GM18517 (cell line): ENCODE measurements around the gene P3H3.

ENCODE experiments used
- ATAC-seq: cut with Tn5 transposase; IDR thresholded peaks from one replicate; pipeline ENCODE4 v1.9.1; 2021; ENCODE audit warnings: mild to moderate bottlenecking, moderate library complexity; ENCODE audit not compliant: unreplicated experiment

Gene P3H3, protein sequence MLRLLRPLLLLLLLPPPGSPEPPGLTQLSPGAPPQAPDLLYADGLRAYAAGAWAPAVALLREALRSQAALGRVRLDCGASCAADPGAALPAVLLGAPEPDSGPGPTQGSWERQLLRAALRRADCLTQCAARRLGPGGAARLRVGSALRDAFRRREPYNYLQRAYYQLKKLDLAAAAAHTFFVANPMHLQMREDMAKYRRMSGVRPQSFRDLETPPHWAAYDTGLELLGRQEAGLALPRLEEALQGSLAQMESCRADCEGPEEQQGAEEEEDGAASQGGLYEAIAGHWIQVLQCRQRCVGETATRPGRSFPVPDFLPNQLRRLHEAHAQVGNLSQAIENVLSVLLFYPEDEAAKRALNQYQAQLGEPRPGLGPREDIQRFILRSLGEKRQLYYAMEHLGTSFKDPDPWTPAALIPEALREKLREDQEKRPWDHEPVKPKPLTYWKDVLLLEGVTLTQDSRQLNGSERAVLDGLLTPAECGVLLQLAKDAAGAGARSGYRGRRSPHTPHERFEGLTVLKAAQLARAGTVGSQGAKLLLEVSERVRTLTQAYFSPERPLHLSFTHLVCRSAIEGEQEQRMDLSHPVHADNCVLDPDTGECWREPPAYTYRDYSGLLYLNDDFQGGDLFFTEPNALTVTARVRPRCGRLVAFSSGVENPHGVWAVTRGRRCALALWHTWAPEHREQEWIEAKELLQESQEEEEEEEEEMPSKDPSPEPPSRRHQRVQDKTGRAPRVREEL

DNA sequence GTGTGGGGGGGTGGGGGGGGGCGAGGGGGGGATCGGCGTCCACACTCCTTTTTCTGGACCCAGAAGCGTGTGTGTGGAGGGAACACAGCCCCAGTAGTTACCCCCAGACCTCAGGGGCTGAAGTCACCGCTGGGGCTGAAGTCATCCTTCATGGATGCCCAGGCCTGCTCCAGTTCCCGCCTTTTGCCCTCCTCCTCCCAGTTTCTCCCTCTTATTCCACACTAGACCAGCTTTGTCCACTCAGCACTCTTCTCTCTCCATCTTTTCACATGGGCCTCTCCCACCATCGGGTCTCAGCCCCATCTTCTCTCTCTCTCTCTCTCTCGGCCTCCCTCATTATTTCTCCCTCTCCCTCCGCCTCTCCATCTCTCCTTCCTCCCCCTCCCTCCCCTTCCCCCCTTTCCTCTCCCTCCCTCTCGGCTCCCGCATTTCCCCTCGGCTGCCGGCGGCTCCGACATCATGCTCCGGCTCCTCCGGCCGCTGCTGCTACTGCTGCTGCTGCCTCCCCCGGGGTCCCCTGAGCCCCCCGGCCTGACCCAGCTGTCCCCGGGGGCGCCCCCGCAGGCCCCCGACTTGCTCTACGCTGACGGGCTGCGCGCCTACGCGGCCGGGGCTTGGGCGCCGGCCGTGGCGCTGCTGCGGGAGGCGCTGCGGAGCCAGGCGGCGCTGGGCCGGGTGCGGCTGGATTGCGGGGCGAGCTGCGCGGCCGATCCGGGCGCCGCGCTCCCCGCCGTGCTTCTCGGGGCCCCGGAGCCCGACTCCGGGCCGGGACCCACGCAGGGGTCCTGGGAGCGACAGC lies at the start of gene P3H3:
TSS of gene P3H3 (plus strand) at position 426 of the 799 bp plus-strand sequence. CDS start at position 460, 34 bp downstream.
- no peak for ATAC-seq

DNA sequence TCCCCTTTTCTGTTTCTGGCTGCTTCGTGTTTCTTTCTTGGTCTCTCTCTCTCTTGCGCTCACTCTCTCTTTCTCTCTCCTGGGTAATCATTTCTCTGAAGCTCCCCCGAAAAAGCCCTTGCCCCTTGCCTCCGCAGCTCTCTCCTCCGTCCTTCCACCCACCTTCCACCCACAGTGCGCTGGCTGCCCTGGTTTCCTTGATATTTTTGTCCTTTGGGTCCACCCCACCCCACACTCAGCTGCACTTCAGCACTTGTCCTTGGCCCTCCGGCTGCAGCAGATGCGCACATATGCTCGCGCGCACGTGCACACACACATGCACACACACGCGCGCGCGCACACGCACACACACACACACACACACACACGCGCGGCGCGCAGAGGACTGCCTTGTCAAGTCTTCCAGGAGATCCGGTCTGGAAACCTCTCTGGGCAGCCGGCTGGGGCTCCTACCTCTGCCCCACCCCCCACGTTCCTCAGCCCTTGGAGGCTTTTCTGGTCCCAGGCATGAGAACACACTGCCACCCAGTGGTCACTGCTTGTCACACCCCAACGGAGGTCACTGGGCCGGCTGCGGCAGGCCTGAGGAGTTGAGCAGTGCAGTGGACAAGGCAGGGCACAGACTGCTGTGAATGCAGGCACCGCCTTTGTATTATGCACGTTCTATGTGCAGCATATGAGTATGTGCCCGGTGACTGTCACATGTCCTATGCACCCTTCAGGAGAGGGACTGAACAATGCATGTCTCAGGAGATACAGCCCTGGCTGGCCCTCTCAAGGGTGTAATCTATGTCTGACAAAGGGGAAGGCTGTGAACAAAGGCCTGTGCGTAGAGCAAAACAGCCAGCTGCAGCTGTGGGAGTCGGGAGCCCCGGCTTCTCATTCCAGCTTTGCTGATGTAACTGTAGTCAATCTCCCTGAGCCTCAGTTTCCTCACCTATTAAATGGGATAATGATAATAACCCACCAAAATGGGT lies 49.3 kb upstream of the P3H3 start:
- ATAC-seq: peak; percentile 80

DNA sequence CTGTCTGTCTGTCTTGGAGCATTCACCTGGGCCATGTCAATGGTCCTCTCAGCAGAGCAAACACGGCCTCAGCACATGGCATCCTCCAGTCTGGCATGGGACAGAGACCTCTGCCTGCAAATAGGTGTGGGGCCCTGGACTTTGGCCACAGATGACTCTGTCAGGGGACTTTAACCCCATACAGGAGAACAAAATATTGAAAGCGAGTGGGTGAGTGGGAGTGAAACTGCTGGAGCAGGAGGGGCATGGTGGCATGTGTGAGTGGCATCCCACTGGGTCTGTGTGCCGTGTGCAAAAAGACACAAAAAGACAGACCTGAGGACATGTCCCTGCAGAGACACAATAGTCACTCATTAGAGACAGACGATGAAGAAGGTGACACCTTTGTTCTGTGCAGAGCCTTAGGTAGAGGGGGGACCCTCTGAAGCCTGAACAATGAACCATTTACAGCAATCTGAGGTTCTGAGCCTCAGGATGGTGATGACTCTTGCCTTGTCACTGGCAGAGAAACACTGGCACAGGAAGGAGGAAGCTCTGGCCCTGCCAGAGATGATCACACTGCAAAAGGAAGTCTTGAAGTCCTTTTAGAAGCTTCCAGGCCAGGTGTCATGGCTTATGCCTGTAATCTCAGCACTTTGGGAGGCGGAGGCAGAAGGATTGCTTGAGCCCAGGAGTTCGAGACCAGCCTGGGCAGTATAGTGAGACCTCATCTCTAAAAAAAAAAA lies 48.3 kb upstream of the P3H3 start:
- no peak for ATAC-seq

DNA sequence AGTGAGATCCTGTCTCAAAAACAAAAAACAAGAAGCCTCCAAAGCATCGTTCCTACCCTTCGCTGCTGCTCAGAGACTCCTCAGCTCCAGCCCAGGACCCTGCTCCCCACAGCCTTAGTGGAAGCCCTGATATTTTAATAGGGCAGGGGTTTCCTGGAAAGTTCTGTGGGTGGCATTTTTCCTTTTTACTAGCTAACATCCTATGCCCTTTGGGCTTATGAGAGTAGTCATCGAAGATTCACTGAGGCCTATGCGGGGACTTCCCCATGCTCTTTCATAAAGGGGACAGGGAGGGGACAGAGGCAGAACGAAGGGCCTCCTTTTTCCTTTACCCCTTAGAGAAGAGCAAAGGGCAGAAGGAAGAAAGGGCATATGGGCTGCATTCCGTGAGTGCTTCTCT lies 47.6 kb upstream of the P3H3 start:
- no peak for ATAC-seq

DNA sequence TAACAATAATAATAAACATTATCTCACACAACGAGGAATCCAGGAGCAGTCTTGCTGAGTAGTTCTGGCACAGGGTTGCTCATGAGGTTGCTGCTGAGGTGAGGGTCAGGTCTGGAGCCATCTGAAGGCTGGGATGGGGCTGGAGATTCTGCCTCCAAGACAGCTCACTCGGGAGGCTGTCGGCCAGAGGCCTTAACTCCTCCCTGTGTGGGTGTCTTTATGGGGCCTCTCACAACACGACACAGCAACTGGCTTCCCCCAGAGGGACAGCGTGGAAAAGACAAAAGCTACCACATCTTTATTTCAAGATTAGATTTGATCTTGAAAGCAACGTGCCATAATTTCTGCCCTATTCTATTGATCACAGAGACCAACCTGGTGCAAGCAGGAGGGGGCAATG lies 46.1 kb upstream of the P3H3 start:
- no peak for ATAC-seq

DNA sequence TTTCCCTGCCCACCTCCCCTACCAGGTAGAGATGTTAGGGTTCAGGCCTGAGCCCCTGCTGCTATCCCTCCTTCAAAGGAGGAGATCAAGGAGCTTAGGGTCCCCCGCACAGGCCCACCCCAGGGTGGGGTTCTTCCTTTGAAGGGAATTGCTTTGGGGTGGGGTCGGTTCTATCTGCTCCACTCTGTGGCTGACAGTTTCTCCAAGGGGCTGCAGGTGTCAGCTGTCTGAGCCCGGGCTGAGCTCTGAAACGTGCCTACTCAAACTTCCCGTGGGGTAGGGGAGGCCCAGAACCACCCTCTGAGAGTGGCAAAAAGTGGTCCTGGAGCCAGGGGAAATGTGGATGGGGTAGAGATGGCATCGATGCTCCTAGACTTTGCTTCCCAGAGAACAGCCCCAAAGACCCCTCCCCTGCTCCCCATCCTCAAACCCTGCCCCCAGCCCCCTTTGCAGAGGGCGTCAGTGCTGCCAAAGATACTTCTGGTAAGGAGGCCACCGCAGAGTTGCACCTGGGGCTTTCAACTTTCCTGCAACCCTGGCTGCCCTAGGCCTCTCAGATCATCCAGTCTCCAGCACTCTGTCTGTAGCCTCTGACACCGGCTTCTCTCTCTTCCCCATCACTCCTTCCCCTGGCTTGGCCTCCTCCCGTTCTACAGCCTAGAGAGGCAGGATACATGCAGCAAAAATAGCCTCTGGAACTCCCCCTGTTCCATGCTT lies 45.2 kb upstream of the P3H3 start:
- no peak for ATAC-seq

DNA sequence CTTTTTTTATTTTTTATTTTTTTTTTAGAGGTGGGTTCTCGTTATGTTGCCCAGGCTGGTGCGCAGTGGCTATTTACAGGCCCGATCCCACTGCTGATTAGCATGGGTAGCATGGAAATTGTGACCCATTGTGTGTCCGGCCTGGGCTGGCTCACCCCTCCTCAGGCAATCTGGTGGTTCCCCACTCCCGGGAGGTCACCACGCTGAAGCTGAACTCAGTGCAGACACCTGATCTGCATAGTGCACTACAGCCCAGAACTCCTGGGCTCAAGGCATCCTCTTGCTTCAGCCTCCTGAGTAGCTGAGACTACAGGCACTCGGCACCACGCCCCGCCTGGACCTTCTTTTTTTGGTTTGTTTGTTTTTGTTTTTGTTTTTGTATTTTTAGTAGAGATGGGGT lies 44.4 kb upstream of the P3H3 start:
- ATAC-seq: no peak

DNA sequence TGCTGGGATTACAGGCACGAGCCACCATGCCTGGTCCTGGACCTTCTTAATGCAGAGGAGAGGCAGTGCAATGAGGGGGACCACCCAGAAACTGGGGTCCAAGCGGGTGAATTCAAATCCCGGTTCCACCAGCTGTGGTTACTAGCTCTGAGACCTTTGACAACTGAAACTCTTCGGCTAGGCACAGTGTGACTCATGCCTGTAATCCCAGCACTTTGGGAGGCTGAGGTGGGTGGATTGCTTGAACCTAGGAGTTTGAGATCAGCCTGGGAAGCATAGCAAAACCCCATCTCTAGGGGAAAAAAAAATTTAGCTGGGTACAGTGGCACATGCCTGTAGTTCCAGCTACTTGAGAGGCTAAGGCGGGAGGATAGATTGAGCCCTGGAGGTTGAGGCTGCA lies 43.9 kb upstream of the P3H3 start:
- no peak for ATAC-seq

DNA sequence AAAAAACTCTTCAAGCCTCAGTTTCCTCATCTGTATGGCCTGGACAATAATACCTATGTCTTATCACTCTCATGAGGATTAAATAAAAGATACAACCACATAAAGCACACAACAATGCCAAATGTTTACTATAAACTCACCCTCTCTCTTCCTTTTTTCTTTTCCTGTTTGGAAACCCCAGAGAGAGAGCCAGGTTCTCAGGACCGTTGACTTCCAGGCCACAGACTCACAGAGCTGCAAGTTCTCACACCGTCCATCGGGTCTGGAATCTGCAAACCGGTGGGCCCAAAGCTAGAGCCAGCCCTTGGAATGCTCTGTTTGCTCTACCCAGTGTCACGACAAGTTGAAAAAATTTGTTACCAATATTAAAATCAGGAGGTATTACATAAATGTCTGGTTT lies 43.4 kb upstream of the P3H3 start:
- ATAC-seq: no peak

DNA sequence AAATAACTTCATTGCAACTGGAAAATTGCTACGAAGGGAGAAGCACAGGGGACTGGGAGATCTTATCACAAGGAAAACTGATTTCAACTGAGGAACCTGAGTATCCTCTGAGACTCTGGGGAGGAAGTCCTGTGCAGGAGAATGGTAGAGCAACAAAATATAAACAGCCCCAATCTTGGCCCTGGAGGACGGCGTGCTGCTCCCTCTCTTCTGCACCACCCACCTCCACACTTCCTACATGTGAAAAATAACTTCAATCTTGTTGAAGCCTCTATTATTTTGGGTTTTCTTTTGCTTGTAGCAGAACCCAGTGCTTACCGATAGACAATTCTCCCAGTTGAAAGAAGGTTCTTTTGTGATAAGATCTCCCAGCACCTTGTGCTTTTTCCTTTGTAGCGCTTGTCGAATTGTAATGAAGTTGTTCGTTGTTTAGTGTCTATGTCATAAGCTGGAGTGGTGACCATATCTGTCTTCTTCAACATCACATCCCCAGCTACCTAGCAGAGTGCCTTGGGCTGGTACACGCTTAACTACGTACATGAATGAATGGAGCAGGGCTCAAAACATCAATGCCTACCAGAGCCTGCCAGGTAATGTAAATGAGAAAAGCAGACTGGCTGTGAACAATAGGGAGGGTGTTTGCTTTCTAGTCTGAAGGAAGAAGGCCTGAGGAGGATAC lies 41.7 kb upstream of the P3H3 start:
- no peak for ATAC-seq

DNA sequence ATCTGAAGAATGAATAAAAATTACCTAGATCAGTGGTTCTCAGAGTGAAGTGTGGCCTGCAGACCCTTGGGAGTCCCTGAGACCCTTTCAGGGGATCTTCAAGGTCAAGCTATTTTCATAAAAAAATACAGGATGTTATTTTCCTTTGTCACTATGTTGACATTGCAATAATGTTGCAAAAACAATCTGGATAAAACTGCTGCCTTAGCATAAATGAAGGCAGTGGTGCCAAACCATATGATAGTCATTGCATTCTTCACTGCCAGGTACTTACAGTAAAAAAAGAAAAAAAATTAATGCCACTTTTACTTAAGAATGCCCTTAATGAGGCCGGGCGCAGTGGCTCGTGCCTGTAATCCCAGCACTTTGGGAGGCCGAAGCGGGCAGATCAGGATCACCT lies 40.9 kb upstream of the P3H3 start:
- ATAC-seq: no peak

DNA sequence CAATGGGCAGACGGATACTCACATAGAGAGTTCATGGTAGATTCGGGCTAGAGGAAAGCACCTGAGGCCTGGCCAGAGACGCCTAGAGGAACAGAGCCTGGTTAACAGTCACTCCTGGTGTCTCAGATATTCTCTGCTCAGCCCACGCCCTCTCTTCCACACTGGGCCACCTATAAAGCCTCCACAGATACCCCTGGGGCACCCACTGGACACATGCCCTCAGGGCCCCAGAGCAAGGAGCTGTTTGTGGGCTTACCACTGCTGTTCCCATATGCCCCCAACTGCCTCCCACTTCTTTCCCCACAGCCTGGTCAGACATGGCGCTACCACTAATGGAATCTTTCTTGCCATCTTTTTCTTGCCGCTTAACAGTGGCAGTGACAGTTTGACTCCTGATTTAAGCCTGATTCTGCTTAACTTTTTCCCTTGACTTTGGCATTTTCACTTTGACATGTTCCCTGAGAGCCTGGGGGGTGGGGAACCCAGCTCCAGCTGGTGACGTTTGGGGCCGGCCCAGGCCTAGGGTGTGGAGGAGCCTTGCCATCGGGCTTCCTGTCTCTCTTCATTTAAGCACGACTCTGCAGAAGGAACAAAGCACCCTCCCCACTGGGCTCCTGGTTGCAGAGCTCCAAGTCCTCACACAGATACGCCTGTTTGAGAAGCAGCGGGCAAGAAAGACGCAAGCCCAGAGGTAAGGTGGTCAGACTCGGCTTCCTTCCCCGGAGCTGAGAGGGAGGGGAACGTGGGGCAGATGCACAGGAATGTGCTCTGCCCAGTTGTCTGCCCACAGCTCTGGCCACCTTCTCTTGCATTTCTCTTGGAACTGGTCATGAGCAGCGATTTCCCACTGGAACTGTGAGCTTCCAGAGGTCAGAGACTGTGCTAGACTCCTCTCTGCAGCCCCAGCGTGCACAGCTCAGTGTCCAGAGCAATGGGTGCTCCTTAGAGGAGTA lies 39.0 kb upstream of the P3H3 start, which contains the start of gene CD4:
TSS of gene CD4 (plus strand) at position 557 of the 953 bp plus-strand sequence. CDS start 10,611 bp downstream, outside the sequence.
- no peak for ATAC-seq

DNA sequence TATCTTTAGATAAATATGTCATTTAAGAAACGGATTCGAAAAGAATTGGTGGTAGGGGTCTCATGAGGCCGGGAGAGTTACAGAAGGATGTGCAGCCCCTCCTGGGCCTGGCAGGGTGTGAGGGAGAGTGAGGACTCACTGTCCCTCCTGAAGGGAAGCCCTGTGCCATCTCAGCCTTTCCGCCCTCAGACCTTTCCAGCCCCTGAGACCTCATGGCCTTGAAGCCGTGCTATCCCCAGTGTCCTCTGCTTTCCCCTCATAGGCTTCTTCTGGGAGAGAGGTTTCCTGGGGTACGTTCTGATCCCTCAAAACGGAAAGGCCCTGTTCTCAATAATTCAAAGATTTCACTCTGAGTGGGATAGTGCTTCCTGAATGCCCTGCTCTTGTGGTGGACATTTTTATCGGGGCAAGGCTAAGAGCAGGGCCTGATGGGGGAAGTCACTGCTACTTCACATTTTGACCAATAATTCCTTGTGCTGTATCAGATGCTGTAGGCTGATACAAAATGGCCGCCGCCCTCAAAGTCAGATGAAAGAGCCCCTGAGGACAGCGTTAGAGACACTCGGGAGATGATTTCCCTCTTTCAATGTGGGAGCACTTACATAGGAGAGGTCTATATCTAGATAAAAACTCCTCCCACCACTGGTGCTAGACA lies 37.6 kb upstream of the P3H3 start:
- ATAC-seq: no peak

DNA sequence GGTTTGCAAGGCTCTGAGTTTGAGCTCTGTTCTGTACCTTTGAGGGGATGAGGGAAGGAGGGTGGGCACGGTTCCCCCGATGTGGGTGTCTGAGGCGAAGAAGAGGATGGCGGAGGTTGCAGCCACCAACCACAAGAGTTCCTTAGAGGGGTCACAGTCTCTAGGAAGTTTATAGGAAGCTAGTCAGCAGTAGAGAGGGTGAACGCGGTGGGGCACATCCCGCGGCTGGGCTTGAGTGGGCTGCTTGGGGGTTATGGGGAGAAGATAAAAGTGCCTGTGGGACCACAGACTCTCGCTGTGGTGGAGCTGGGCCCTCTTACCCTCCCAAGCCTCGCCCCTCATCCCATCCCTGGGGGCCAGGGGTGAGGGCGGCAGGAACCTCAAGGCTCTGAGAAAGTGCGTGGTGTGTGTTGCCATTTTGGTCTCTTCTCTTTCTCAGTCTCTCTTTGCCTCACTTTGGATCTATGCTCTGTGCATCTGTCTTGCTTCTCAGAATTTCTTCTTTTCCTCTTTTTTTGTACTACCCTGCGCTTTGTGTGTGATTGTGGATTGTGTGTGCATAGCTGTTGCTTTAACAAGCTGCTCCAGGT lies 36.2 kb upstream of the P3H3 start:
- ATAC-seq: no peak

DNA sequence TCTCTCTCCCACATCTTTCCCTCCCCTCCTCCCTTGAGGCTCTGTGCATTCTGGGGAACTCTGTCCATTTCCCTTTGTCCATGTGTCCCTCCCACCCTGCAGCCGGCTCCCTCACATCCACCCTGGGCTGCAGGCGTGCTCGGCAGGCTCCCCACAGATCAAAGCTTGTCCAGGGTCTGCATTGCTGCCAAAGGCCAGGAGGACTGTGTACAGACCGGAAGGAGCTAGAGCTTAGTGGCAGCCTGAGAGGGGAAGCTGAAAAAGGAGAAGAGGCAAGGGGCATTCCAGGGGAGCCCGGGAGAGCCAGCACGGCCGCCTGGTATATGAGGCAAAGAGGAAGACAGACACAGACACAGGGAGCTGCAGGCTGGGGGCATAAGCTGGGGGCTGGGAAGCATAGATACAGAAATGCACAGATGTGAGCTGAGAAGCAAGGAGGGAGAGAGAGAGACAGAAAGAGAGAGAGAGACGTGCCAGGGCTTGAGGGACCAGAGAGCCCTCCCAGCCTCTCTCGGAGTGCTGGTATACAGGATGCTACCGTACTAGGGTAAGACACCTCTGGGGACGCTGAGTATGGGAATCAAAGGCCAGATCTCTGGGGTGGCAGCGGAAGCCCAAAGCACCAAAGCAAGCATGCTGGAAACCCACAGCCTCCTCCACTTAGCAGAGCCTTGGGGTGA lies 35.5 kb upstream of the P3H3 start:
- ATAC-seq: no peak

DNA sequence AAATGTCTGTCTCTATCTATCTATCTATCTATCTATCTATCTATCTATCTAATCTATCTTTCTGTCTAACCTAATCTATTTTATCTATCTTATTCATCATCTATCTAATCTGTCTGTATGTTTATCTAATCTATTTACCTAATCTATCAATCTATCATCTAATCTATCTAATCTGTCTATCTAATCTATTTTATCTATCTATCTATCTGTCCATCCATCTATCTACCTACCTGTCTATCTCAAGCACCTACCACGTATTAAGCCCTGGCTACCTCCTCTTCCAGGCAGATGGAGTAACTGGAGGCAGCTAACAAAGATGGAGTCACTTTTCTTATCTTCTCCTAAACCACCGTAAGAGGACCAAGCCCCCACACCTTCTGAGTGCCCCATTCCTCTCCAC lies 33.1 kb upstream of the P3H3 start:
- ATAC-seq: no peak
